Hypothalamus (tissue), 51 donors: Measurements from ENCODE around the gene GRM7.

ENCODE experiments used
- DNase-seq, 51 donors: peaks; one replicate each; lab custom pipeline; 2025; lab: John Stamatoyannopoulos, UW

GRM7 gene

DNA sequence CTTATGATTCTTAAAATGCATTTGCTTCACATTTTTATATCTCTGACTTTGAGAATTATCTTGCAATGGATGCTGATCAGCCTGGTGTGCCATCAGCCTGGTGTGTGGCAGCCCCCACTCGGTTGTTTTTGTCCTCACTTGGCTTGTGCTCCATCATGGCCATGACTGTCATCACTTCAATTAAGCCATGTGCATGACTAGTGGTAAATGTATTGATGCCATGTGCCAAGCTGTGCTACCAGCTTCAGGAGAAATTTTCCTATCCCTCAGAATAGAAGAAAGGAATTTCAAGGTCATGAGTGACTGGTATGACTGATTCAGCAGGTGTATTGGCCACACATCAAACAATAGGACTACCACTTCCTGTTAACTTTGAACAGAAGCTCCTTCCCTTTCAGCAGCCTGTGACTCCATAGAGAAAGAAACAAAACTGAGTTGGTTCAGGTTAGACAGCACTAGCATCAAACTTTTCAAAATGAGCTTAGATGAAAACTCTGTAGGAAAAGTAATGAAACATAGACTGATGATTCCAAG is 251.7 kb downstream of the GRM7 start:
- DNase-seq, result no peak

DNA sequence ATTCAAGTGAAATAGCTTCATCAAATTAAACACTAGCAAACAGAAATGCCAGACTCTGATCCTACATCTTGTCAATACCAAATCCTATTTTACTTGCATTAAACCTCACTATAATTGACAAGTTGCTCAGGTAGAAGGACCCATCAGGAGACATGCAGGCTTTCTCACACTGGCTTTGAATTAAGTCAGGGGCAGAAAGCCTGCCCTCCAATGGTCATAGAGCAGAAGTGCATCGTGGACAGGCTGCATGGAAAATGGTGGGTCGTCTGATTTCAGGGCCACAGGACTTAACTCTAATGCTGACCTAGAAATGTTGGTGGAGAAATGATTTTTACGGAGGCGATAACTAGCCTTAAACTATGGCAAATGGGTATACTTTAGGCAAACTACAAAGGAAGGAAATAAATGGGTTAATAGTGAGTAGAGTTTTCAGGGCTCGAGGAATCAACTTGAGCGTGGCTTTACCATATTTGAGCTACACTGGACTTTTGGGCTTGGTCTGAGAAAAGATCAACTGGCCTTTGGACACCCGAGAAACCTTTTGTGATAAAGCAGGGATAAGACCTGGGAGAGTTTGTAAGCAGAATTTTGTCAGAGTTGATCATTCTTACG is 283.9 kb downstream of the GRM7 start:
- DNase-seq, result no peak

DNA sequence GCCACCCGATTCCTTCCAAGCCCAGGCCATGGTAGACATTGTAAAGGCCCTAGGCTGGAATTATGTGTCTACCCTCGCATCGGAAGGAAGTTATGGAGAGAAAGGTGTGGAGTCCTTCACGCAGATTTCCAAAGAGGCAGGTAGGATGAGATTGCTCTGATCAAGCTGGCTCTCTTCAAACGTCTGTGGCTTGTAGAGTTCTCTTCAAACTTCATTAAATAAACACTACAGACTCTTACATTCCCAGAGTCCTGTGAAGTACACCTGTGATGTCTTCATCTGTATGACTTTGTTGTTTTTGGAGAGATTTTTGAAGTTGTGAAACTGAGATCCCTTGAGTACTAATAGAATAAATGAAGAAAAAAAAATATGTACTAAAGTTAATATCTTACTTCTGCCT is 285.6 kb downstream of the GRM7 start:
- DNase-seq, result no peak

DNA sequence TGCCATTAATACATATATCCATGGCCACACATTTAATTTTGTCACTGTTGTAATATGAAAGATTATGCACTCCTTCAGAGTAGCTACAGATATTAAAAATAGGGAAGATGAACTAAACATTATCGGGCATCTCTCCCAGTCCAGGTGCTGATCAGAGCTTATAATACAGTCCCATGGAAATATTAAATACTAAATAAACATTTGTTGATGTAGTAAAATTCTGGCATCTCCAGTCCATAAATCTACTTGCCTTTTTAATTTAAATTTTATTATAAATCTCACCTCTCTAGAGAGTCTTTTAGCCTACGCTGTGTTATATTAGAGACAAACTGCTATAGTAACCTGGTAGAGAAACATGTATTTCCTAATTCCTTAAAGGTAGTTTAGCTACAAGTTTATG is 297.6 kb downstream of the GRM7 start:
- DNase-seq, result no peak

DNA sequence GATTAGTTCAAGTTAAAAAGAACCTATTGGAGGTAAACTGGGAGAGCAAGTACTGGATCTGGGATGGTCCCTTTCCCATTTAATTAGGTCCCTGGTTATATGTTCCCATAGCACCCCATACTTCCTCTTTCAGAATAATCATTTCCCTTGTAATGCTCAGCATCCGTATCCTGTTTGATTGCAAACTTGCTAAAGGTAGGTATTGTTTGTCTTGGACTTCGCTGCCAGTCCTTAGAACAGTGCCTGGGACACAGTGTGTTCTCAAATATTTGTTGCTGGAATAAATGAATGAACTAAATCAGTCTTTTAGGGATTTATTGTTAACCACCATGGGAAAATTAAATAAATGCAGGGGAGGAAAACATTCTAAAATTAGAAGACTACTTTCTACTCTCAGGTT is 299.8 kb downstream of the GRM7 start:
- DNase-seq, result no peak

GRCh38 chr3:7166460-7166859 is 305.5 kb downstream of the GRM7 start:
- DNase-seq, result peak in 5 of 51 donors; percentile 0 to 2 (median 2)

DNA sequence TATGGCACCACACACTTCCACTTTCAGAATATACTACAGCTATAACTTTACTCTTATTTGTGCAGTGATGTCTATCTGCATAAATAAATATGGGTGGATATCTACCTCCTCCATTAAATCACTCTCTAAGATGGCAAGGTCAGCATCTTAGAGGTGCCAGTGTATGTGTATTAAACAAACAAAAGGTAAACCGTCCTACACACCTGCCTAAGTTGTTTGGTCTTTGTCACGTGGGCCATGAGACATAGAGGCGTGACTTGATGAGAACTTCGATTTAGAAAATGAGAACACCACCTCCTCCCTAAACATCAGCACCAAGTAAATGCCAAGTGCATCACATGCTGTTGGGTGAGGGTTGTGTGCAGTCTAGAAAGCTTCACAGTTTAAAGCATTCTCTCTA is 310.6 kb downstream of the GRM7 start:
- peak in 1 of 51 donors; percentile 9 for DNase-seq

DNA sequence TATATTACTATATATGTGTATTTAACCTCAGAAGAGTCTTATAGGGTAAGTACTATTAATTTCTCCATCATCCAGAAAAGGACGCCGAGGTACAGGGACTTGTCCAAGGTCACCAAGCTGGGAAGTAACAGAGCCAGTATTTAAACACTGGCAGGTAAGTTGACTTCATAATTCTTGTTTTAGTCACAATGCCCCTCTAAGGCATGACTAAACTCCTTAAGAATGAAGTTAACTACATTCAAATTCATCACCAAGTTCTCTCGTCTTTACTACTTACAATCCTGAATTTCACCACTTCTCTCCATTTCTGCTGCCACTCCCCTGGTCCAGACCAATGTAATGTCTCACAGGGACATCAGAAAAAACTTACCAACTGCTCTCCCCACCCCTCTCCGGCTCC is 312.1 kb downstream of the GRM7 start:
- DNase-seq, result no peak

DNA sequence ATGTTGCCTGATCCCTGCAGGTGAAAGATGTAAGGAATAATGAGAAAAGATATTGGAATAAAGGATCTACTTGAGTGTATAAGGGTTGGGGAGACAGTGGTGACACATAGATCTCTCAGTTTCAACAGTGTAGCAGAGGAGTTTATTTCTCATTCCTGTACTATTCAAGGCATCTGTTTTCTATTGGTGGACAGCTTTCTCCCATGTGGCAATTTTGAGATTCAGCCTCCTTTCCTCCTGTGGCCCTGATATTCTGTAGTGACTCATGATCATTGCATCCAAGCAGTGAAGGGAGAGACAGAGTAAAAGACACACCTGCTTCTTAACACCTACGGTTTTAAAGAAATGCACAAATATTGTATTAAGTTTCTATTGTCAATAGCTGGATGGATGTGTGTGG is 327.6 kb downstream of the GRM7 start:
- no peak for DNase-seq

DNA sequence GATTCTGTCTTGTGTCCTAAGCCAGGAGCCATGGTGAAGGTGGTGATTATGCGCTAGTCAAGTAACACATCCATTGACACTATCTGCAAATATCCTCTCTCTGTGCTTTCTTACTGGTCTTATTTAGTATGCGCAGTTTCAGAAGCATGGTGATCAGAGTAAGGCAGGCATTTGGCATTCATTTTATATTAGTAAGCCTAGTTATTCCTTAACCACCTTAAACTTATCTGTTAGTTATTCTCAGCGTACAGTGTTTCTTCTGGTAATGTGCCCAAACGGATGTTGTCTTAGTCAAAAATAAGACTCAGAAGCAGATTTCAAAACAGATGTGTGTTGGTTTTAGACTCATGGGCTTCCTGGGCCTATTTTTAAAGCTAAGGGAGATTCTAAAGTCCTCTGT is 329.2 kb downstream of the GRM7 start:
- DNase-seq, result no peak

DNA sequence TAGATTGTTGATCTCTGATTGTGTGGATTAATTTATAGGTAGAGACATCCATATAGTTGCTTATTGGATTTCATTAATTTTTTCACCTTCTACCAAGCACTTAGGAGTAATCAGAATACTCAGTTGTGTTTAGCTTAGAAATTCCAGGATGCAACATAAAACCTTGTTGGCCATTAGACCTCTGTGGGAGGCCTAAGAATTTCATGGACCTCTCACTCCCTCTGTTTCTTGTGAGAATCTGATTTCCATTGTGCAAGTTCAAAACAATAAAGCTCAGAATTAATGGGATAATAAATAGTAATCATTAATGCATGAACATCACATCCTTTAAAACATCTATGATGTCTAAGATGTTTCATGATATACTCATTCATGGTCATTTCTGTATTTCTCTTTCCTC is 332.4 kb downstream of the GRM7 start:
- DNase-seq, result no peak

DNA sequence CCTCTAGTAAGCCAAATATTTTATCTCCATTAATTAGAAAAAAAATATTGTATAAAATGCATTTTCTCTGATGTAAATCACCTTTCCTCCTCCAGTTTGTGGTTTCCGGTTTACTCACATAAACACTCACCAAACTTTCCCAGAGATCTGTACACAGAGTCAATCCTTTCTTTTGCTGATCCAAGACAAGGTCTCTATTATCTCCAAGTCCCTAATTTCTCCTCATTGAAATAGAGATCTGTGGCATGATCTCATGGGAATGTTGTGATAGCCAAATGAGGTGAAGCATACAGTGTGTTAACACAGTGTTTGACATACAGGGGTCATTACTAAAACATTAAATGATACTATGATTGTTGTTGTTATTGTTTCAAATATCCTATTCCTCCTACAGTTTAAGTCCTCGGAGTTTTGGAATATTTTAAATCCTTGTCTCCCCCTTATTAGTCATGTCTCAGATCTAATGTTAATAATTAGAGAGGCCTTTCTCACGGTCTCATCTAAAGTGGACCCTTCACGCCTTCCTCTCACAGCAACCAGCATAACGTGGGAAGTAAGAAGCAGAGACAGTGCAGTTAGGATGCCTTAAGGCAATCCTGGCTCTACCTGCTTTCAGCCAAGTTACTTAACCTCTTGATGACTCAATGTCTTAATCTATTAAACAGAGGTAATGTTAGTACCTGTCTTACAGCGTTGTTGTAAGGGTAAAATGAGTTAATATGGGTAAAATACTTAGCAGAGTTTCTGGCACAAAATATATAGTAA is 333.3 kb downstream of the GRM7 start:
- no peak for DNase-seq

- DNase-seq, result no peak
Observed at GRCh38 chr3:7195934-7196333, 335.0 kb downstream of the GRM7 start.

DNA sequence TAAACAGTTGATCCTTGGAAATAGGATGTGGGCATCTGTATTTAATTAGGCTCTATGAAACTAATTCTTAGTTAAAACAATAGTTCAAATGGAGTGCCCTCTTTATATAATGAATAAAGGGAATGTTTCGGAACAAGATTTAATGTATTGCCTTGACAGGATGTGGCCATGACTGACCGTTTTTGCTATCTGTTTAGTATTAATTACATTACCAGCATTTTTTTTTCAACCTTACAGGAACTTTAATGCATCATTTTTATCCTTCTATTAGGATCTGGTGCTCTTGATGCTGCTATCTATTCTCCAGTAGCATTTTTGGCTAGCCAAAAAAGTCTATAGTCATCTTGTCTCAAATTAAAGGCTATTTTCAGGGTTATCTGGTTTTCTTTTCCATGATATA is 340.9 kb downstream of the GRM7 start:
- no peak for DNase-seq

DNA sequence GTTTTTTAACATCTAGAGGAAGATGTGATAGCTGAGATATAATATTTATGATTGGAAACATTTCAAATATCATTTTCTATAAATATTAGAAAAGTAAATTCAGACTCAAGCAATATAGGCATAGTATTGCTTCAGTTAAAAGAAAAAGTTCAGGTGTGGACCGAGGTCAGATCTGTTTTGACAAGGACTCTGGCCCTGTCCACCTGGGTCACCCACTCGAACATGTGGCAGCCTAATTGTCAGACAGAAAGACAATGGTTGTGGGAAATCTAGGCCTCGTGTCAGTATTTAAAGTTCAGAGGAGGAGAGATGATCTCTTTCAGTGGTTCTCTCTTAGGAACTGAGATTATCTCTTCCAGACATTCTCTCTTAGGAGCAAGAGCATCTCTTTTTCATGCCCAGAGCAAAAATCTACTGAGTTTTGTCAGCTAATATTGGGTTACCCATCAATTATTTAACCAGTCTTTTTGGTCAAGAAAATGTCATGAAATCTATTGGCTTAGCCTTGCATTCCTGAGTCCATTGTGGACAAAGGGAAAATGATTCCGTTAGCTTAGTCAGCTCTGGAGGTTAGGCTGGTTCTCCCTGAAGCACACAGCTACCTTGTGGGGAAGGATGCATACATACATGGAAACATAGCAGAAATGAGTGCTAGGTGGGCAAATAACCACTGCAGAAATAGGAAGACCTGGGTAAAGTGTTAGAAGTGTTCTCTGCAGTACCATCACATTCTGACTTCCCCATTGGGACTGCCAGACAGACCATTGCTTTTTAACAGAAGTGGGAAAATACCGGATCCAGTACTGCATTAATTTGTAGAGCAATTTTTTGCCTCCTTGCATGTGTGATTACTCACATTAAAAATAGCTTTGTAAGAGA is 343.3 kb downstream of the GRM7 start:
- DNase-seq, result no peak

- no peak for DNase-seq
Observed at GRCh38 chr3:7204848-7205156, 343.9 kb downstream of the GRM7 start.

DNA sequence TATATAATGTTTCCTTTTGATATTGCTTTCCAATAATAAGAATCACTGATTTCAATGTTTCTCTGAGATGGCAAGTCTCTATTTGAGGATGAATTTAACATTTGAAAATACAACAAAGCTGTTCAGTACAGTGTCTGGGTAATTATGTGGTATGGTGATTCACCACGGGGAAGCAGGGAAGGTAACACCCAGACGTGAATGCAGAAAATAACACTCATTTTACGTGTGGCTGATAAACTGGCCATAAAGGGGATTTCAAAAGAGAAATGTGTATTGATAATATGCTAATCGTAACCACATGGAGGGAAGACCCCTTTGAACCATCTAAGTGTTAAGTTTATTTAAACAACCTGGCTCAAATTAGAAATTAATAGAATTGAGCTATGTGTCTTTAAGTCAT is 344.6 kb downstream of the GRM7 start:
- no peak for DNase-seq

DNA sequence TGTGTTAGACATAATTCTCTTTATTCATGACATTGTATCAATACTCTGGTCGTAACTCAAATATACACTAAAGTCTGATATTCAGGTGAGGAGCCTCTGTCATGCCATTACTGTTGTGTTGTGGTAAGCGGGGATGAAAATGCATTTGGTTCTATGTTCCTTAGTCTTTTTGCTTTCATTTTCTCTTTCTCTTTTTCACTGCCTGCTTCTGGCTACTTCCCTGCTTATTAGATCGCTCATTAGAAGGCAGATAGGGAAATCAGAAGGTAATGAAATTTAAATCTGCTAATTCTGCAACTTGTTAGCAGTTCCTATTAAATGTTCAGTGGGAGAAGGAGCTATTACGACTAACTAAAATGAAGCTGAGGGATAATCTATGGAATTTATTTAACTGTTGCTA is 345.0 kb downstream of the GRM7 start:
- no peak for DNase-seq

DNA sequence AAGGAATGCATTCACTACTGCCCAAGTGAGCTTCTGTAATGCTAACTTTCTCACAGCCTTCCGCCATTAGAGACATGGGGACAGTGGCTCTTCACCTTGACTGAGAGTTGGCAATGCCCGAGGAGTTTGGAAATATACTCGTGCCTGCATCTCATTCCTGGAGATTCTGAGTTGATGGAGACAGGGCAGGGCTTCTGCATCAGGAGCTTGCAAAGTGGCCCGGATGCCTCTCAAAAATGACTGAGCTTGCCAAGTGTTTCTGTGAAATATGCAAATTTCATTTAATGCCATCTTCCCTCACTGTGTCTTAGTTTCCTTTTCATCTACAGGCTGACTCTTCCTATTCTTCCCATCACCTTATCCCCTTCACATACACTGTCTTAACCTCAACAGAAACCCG is 346.2 kb downstream of the GRM7 start:
- no peak for DNase-seq

DNA sequence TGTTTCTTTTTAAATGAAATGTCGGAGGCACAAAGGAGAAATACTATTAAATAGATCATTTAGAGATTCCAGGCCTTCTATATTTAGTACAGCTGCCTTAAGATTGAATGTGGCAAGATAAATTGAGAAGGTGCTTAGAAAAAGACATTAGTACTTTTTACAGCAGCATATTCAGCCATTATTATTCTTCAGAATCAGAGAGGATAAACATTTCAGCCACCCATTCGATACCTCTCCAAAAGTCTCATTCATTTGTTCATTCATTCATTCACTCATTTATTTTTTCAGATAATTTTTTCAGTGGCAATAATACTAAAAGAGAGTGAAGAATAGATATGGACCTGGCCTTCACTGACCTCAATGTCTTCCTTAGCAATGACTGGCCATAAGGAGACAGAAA is 347.0 kb downstream of the GRM7 start:
- DNase-seq, result no peak

- no peak for DNase-seq
Observed at GRCh38 chr3:7209098-7209497, 348.2 kb downstream of the GRM7 start.

- DNase-seq, result no peak
Observed at GRCh38 chr3:7211740-7212139, 350.8 kb downstream of the GRM7 start.
